SK-N-SH (cell line): ENCODE data around the gene COL23A1. TPM values are rescaled to one million over a fixed set of nuclear protein-coding genes. Genes with fewer than 3 reads are reported as not detected.

Experiments
- CTCF ChIA-PET: fragments of 300-600, 350-600 bp; formaldehyde crosslinking; extraction: SDS; loops from one replicate; lab custom pipeline; 2021; lab: Yijun Ruan, JAX
- POLR2A ChIA-PET: fragments of 350-600 bp; sonication (Branson Sonifier 250); formaldehyde crosslinking; extraction: SDS; loops from one replicate; lab custom pipeline; 2020; ENCODE audit warnings: antibody characterized with exemption, inconsistent platforms; lab: Yijun Ruan, JAX
- DNase-seq: peaks from one replicate; pipeline ENCODE4 v3.0.0; 2012
- H2AFZ ChIP-seq: fragments of 200-600 bp; sonication (generic); 2 replicates; pipeline ENCODE4 v1.8.1; 2016; ENCODE audit warnings: antibody characterized with exemption, mild to moderate bottlenecking, low read depth
- H3F3A ChIP-seq: fragments of 200-600 bp; sonication (generic); replicated peaks from 2 replicates; pipeline ENCODE3; 2016; ENCODE audit warnings: antibody characterized with exemption, mild to moderate bottlenecking; ENCODE audit not compliant: insufficient read depth
- H3K27ac ChIP-seq, 2 experiments: fragments of 200-500 bp in 1 of 2; fragments of 200-600 bp in 1 of 2; sonication (Bioruptor generic) in 1 of 2; sonication (generic), shearing (Covaris generic) in 1 of 2; 2 replicates each; pipeline versions ENCODE4 v1.5.1 to v1.6.1; 2014 to 2016; ENCODE audit warnings: low read depth in 2 of 2, inconsistent platforms in 1 of 2, low read length in 1 of 2, mild to moderate bottlenecking in 1 of 2, mixed read lengths in 1 of 2
- H3K27me3 ChIP-seq: fragments of 200-600 bp; sonication (generic), shearing (Covaris generic); 2 replicates; pipeline ENCODE4 v1.6.1; 2016; ENCODE audit warnings: mixed run types; ENCODE audit not compliant: insufficient read depth
- H3K36me3 ChIP-seq, 2 experiments: fragments of 200-500 bp in 1 of 2; fragments of 200-600 bp in 1 of 2; sonication (Bioruptor generic) in 1 of 2; sonication (generic) in 1 of 2; replicated peaks in 1 of 2; 2 replicates each; pipeline versions ENCODE3 to v1.5.1; 2014 to 2016; ENCODE audit warnings: low read length in 1 of 2, mild to moderate bottlenecking in 1 of 2; ENCODE audit not compliant: insufficient read depth in 2 of 2, control insufficient read depth in 1 of 2
- H3K4me1 ChIP-seq, 2 experiments: fragments of 200-500 bp in 1 of 2; fragments of 200-600 bp in 1 of 2; sonication (Bioruptor generic) in 1 of 2; sonication (generic), shearing (Covaris generic) in 1 of 2; 2 replicates each; pipeline versions ENCODE4 v1.5.1 to v1.6.1; 2014 to 2016; ENCODE audit warnings: low read depth in 1 of 2, low read length in 1 of 2, mixed run types in 1 of 2; ENCODE audit not compliant: insufficient read depth in 2 of 2, control insufficient read depth in 1 of 2
- H3K4me2 ChIP-seq: fragments of 200-600 bp; sonication (generic), shearing (Covaris generic); 2 replicates; pipeline ENCODE4 v1.6.1; 2017; ENCODE audit warnings: mixed run types
- H3K4me3 ChIP-seq, 2 experiments: fragments of 200-500 bp in 1 of 2; fragments of 200-600 bp in 1 of 2; sonication (Bioruptor generic) in 1 of 2; sonication (generic), shearing (Covaris generic) in 1 of 2; 2 replicates each; pipeline versions ENCODE4 v1.5.1 to v1.8.1; 2014 to 2016; ENCODE audit warnings: low read depth in 2 of 2, inconsistent platforms in 1 of 2, low read length in 1 of 2, mild to moderate bottlenecking in 1 of 2, mixed read lengths in 1 of 2, moderate library complexity in 1 of 2
- H3K79me2 ChIP-seq: fragments of 200-600 bp; sonication (generic); 2 replicates; pipeline ENCODE4 v1.8.1; 2017; ENCODE audit warnings: mild to moderate bottlenecking; ENCODE audit not compliant: insufficient read depth
- H3K9ac ChIP-seq: fragments of 200-600 bp; sonication (generic); 2 replicates; pipeline ENCODE4 v1.6.1; 2017; ENCODE audit warnings: mixed run types
- H3K9me2 ChIP-seq: fragments of 200-600 bp; sonication (generic); 2 replicates; pipeline ENCODE4 v1.6.1; 2017; ENCODE audit warnings: mixed run types
- H3K9me3 ChIP-seq: fragments of 200-600 bp; sonication (generic); 2 replicates; pipeline ENCODE4 v1.6.1; 2017; ENCODE audit warnings: mixed run types, mild to moderate bottlenecking, moderate library complexity
- H4K20me1 ChIP-seq: fragments of 200-600 bp; sonication (generic); 2 replicates; pipeline ENCODE4 v1.6.1; 2017; ENCODE audit warnings: mild to moderate bottlenecking, mixed run types; ENCODE audit not compliant: insufficient read depth
- CTCF ChIP-seq: fragments of 200-600 bp; sonication (generic); IDR thresholded peaks from 2 replicates; pipeline ENCODE4 v1.6.1; 2017; ENCODE audit warnings: antibody characterized with exemption, mild to moderate bottlenecking, moderate library complexity
- ELF1 ChIP-seq: IDR thresholded peaks from 2 replicates; pipeline ENCODE4 v1.4.0; 2012
- FOSL2 ChIP-seq: IDR thresholded peaks from 2 replicates; pipeline ENCODE4 v1.4.0; 2012; ENCODE audit warnings: low read depth, mild to moderate bottlenecking, moderate library complexity, borderline replicate concordance
- GABPA ChIP-seq: IDR thresholded peaks from 2 replicates; pipeline ENCODE4 v1.4.0; 2012; ENCODE audit warnings: low read depth, mild to moderate bottlenecking
- MAX ChIP-seq: IDR thresholded peaks from 2 replicates; pipeline ENCODE4 v1.4.0; 2012; ENCODE audit warnings: low read depth
- MEF2A ChIP-seq: IDR thresholded peaks from 2 replicates; pipeline ENCODE4 v1.4.0; 2012; ENCODE audit warnings: low read depth, borderline replicate concordance
- NFIC ChIP-seq: IDR thresholded peaks from 2 replicates; pipeline ENCODE4 v1.4.0; 2012; ENCODE audit warnings: borderline replicate concordance
- NRF1 ChIP-seq: IDR thresholded peaks from 2 replicates; pipeline ENCODE4 v1.6.1; 2012; ENCODE audit warnings: low read depth, mild to moderate bottlenecking, low read length
- RCOR1 ChIP-seq: fragments of 150-350 bp; IDR thresholded peaks from 2 replicates; pipeline ENCODE4 v1.6.1; 2017; ENCODE audit warnings: antibody characterized with exemption, low read length
- REST ChIP-seq: IDR thresholded peaks from 2 replicates; pipeline ENCODE4 v1.6.1; 2012; ENCODE audit warnings: mild to moderate bottlenecking, low read depth, low read length, moderate library complexity
- RFX5 ChIP-seq: IDR thresholded peaks from 2 replicates; pipeline ENCODE4 v1.6.1; 2012; ENCODE audit warnings: mild to moderate bottlenecking, improper control_type of control experiment, low read length
- SIN3A ChIP-seq: IDR thresholded peaks from 2 replicates; pipeline ENCODE4 v1.6.1; 2012; ENCODE audit warnings: low read depth, mild to moderate bottlenecking, low read length, moderate library complexity, borderline replicate concordance
- TAF1 ChIP-seq: IDR thresholded peaks from 2 replicates; pipeline ENCODE4 v1.6.1; 2012; ENCODE audit warnings: low read depth, mild to moderate bottlenecking, low read length, moderate library complexity, borderline replicate concordance
- TCF12 ChIP-seq: IDR thresholded peaks from 2 replicates; pipeline ENCODE4 v1.4.0; 2012
- TEAD4 ChIP-seq: IDR thresholded peaks from 2 replicates; pipeline ENCODE4 v1.4.0; 2012; ENCODE audit warnings: mild to moderate bottlenecking, borderline replicate concordance; ENCODE audit not compliant: insufficient read depth
- WGBS: methylation state at CpG from one replicate; pipeline ENCODE4 v1.1.6; 2017; ENCODE audit warnings: low lambda C conversion rate; 5-methylcytosine and 5-hydroxymethylcytosine counted together
- polyA plus RNA-seq, 3 experiments: library from polyadenylated mRNA; depleted of rRNA; stranded (reverse); fragments of >200 nt; gene quantifications; 2 replicates each; pipeline ENCODE4 v1.2.3, GENCODE V29; 2012

Gene COL23A1
- polyA plus RNA-seq, 1 of the 3 experiments (the other 2 are of a cell fraction): 0.10 TPM

GRCh38 chr5:178234121-178234749 is 356.0 kb downstream of the COL23A1 start:
- POLR2A ChIA-PET: no interaction called here
- H2AFZ ChIP-seq: no peak overlapping the region
- H3K9me3 ChIP-seq: no peaks in the 10 kb centered on the region
- no peaks in the 10 kb centered on the region for H3K9me2 ChIP-seq
- WGBS: 71% methylated on average over 6 of the region's 7 CpGs
- no peaks in the 10 kb centered on the region for H3K27me3 ChIP-seq
- no peak for DNase-seq
- peaks cover 7 to 8% of the 10 kb centered on the region in 2 experiments for H3K36me3 ChIP-seq
- no peak overlapping the region; a peak in 1 of 4 replicates for H3K27ac ChIP-seq
- no peak overlapping the region for H3K4me2 ChIP-seq
- H3F3A ChIP-seq: peaks cover 11% of the 10 kb centered on the region
- CTCF ChIA-PET: interaction anchor here (0.5 to 12.2 kb wide), 42 partner anchors 9 to 1030 kb away, joined by 3 to 147 read pairs (median 4); partner anchors contain the start of genes COL23A1 and HNRNPAB
- no peak overlapping the region for H3K9ac ChIP-seq
- peaks cover 26% of the 10 kb centered on the region for H3K79me2 ChIP-seq
- H4K20me1 ChIP-seq: no peaks in the 10 kb centered on the region
- H3K4me3 ChIP-seq: no peak overlapping the region
- TF ChIP-seq FOSL2 (no peak), MEF2A (no peak), TEAD4 (no peak), SIN3A (no peak), NRF1 (no peak), NFIC (no peak), REST (no peak), RCOR1 (no peak), MAX (no peak), TCF12 (no peak), ELF1 (no peak), RFX5 (no peak), GABPA (no peak), CTCF (no peak), TAF1 (no peak)
- peaks cover 11 to 52% of the 10 kb centered on the region in 2 experiments; a peak in 2 of 4 replicates for H3K4me1 ChIP-seq
